ENCODE measurements around the gene ITGB3BP. TPM values are rescaled to one million over a fixed set of nuclear protein-coding genes. Genes with fewer than 3 reads are reported as not detected.

ITGB3BP gene
- total and polyA plus RNA-seq, 4 donors, result 5.7 to 15.2 (median 7.5) TPM

DNA sequence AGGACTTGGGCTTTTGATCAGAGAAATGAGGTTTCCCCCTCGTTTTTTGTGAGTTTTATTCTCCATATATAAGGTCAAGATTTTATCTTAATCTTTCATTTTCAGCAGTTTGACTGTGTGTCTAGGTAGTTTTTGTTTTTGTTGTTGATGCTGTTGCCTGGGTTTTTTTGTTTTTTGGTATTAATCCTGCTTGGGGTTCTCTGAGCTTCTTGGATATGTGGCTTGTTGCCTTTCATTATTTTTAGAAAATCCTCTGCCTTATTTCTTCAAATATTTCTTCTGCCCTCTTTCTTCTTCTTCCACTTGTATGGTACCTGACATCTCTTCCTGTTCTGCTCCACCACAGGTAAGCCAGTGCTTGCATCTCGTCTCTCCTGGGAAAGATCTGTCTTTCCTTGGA lies 25.3 kb upstream of the ITGB3BP start (continued):
- no peak for TF ChIP-seq REST (IDR thresholded peaks at IDR 0.05)

DNA sequence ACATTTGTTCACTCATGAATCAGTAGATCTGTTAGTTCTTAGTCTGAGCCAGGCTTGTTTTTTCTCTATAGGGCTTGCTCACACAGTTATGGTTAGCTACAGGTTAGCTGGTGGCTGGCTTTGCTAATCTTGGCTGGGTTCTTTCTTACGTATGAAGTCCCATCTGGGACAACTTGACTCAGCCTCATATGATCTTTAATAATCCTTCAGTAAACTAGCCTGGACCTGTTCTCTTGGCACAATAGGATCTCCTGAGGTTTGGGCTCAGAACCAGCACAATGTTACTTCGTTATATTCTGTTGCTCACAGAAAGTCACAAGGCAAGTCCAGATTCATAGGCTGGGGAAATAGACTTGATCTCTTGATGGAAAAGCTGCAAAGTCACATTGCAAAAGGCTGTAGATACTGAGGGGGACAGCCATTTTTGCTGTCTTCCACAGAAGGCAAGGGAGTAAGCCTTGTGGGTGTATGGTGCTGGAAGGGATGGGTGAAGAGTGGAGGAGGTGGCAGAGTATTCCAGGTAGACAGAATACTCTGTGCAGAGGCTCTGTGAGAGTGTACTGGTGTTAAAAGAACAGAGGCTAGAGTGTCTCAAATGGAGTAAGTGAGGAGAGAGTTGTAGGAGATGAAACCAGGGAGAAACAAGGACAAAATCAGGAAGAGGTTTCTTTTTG lies 24.7 kb upstream of the ITGB3BP start:
- WGBS, result 97% methylated on average over 2 of the region's 2 CpGs

GRCh38 chr1:63545780-63546179 lies 22.8 kb upstream of the ITGB3BP start:
- Histone ChIP-seq H3K9ac (ENCODE audit: low read depth in 1 of 2, low read length in 2 of 2) (no peak overlapping the region), H3K9me3 (ENCODE audit: control insufficient read depth in 4 of 4, low read length in 3 of 4) (no peaks in the 10 kb centered on the region), H3K4me3 (ENCODE audit: low read depth in 1 of 3, low read length in 3 of 3) (no peak overlapping the region), H3K27ac (ENCODE audit: low read depth in 1 of 2, low read length in 2 of 2) (no peak overlapping the region), H3K4me1 (ENCODE audit: control insufficient read depth in 4 of 4, insufficient read depth in 4 of 4, low read length in 3 of 4) (no peaks in the 10 kb centered on the region), H3K27me3 (ENCODE audit: control insufficient read depth in 4 of 4, insufficient read depth in 4 of 4, low read length in 3 of 4) (no peaks in the 10 kb centered on the region), H3K36me3 (ENCODE audit: control insufficient read depth in 4 of 4, insufficient read depth in 3 of 4, low read depth in 1 of 4, low read length in 3 of 4) (no peaks in the 10 kb centered on the region)
- TF ChIP-seq RAD21 (IDR thresholded peaks at IDR 0.05) (no peak), JUND (IDR thresholded peaks at IDR 0.05) (no peak), ATF3 (IDR thresholded peaks at IDR 0.05) (no peak), GABPA (IDR thresholded peaks at IDR 0.05 in 1 of 2, conservative IDR thresholded peaks at IDR 0.05 in 1 of 2) (no peak), HNF4A (conservative IDR thresholded peaks at IDR 0.05) (no peak), SP1 (IDR thresholded peaks at IDR 0.05) (no peak), RXRA (IDR thresholded peaks at IDR 0.05) (no peak), FOXA1 (IDR thresholded peaks at IDR 0.05) (no peak), NR2F2 (IDR thresholded peaks at IDR 0.05) (no peak)
- TF ChIP-seq, protein P1, sequence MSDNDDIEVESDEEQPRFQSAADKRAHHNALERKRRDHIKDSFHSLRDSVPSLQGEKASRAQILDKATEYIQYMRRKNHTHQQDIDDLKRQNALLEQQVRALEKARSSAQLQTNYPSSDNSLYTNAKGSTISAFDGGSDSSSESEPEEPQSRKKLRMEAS (IDR thresholded peaks at IDR 0.05), result no peak
- TF ChIP-seq, protein P2, sequence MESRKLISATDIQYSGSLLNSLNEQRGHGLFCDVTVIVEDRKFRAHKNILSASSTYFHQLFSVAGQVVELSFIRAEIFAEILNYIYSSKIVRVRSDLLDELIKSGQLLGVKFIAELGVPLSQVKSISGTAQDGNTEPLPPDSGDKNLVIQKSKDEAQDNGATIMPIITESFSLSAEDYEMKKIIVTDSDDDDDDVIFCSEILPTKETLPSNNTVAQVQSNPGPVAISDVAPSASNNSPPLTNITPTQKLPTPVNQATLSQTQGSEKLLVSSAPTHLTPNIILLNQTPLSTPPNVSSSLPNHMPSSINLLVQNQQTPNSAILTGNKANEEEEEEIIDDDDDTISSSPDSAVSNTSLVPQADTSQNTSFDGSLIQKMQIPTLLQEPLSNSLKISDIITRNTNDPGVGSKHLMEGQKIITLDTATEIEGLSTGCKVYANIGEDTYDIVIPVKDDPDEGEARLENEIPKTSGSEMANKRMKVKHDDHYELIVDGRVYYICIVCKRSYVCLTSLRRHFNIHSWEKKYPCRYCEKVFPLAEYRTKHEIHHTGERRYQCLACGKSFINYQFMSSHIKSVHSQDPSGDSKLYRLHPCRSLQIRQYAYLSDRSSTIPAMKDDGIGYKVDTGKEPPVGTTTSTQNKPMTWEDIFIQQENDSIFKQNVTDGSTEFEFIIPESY (IDR thresholded peaks at IDR 0.05), result no peak
- DNase-seq (ENCODE audit: low spot score), result no peak

More for the DNA sequence above, 24.7 kb upstream of the ITGB3BP start:
- H3K27me3 ChIP-seq (ENCODE audit: control insufficient read depth in 4 of 4, insufficient read depth in 4 of 4, low read length in 3 of 4), result no peaks in the 10 kb centered on the region
- no peaks in the 10 kb centered on the region for H3K36me3 ChIP-seq (ENCODE audit: control insufficient read depth in 4 of 4, insufficient read depth in 3 of 4, low read depth in 1 of 4, low read length in 3 of 4)
- TF ChIP-seq FOXA2 (IDR thresholded peaks at IDR 0.05), result no peak
- no peaks in the 10 kb centered on the region for H3K4me1 ChIP-seq (ENCODE audit: control insufficient read depth in 4 of 4, insufficient read depth in 4 of 4, low read length in 3 of 4)
- H3K4me3 ChIP-seq (ENCODE audit: low read depth in 1 of 3, low read length in 3 of 3), result no peak overlapping the region
- no peak overlapping the region for H3K9ac ChIP-seq (ENCODE audit: low read depth in 1 of 2, low read length in 2 of 2)
- no peak overlapping the region for H3K27ac ChIP-seq (ENCODE audit: low read depth in 1 of 2, low read length in 2 of 2)
- no peak for DNase-seq (ENCODE audit: low spot score)
- H3K9me3 ChIP-seq (ENCODE audit: control insufficient read depth in 4 of 4, low read length in 3 of 4), result no peaks in the 10 kb centered on the region

Data from liver (tissue), 9 donors.